Left renal pelvis (tissue), 4 donors: ENCODE results near the gene EN2. TPM values are rescaled to one million over a fixed set of nuclear protein-coding genes. Genes with fewer than 3 reads are reported as not detected.

Source experiments
- DNase-seq, 4 donors: peaks; one replicate each; pipeline ENCODE4 v3.0.0-alpha.2; 2013; ENCODE audit warnings: low read depth in 4 of 4, low spot score in 3 of 4
- polyA plus RNA-seq, 4 donors: library from polyadenylated mRNA; unstranded; fragments of 120-200 nt; gene quantifications; one replicate each; pipeline ENCODE4 v1.2.1, GENCODE V29; 2013; ENCODE audit not compliant: insufficient read length in 4 of 4

EN2 gene
- polyA plus RNA-seq, 4 donors, result 0.04 to 0.69 (median 0.21) TPM

DNA sequence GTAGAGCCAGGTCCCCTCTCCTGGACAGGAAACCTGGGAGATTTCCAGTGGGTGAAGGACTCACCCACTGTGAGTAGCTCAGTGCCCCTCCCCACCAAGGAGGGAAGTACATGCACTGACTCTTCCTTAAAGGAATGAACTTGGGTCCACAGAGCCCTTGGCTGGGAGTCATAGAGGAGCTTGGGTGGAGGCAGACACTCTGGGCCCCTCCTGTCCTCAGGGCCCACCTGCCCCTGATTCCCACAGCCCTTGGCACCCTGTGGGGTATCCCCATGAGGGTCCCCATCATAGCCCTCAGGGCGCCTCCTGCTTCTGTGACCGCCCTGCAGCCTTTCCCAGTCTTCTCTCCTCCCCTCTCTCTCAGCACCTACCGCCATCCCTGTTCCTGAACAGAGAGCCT is 3.7 kb downstream of the EN2 start:
- DNase-seq, result no peak

DNA sequence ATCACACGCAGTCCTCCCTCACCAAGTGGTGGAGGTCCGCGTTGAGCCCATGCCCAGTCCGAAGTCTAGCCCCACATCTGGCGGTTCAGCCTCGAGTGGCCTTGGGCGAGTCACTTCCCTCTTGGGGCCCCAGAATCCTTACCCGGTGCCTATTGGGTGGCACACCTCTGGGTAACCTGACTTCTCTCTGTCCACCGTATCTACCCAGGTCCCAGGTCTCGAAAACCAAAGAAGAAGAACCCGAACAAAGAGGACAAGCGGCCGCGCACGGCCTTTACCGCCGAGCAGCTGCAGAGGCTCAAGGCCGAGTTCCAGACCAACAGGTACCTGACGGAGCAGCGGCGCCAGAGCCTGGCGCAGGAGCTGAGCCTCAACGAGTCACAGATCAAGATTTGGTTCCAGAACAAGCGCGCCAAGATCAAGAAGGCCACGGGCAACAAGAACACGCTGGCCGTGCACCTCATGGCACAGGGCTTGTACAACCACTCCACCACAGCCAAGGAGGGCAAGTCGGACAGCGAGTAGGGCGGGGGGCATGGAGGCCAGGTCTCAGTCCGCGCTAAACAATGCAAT is 4.3 kb downstream of the EN2 start:
- no peak for DNase-seq

DNA sequence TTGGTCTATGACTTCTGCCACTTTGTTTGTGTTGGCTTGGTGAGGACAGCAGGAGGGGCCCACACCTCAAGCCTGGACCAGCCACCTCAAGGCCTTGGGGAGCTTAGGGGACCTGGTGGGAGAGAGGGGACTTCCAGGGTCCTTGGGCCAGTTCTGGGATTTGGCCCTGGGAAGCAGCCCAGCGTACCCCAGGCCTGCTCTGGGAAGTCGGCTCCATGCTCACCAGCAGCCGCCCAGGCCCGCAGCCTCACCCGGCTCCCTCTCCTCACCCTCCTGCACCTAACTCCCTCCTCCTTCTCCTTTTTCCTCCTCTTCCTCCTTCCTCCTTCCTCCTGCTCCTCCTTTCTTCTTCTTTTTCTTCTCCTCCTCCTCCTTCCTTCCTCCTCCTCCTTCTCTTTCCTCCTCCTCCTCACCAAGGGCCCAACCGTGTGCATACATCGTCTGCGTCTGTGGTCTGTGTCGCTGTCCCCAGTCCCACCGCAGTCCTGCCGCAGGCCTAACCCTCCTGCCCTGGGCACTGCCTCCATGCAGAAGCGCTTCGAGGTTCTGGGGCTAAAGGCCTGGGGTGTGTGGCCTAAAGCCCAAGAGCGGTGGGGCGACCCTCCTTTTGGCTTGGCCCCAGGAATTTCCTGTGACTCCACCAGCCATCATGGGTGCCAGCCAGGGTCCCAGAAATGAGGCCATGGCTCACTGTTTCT is 5.3 kb downstream of the EN2 start:
- no peak for DNase-seq

DNA sequence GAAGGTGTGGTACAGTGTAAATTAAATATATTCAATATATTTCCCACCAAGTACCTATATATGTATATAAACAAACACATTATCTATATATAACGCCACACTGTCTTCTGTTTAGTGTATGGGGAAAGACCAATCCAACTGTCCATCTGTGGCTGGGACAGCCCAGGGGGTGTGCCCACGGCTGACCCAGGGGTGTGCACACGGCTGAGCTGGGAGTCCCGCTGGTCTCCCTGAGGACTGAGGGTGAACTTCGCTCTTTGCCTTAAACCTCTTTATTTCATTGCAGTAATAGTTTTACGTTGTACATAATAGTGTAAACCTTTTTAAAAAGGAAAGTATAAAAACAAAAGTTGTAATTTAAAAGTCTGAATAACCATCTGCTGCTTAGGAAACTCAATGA is 6.3 kb downstream of the EN2 start:
- no peak for DNase-seq

DNA sequence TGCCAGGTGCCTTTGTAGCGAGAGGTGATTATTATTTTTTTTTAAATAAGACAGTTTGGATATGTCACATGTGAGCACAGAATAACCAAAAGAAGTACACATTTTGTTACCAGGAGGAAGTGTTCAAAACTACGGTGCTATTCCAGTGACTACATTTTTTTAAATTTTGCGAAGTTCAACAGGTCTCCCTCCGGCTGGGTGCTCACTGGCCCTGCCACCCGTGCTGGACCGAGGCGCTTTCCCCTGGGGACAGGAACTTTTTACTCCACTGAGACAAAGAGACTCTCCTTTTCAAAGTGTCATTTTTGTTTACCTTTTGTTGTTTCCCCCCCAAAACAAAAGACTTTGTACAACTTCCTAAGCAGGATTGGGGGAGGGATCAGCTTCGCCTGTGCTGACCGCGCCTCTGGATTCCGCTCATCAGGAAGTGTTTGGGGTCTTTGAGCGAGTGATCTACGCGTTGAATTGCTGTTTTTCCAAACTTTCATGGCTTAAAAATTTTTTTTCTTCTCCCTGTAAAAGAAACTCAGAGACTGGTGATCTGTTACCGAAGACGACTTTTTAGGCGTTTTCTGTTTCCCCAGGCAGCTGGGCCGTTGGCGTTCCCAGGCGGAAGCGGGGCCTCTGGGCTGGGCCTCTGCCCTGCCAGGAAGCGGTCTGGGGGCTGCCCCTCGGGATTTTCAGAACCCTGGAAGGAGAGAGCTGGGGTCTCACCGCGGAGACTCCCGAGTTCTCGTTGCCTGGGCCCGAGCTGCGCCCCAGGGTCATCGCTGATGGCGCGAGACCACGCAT is 7.2 kb downstream of the EN2 start:
- DNase-seq, result no peak

DNA sequence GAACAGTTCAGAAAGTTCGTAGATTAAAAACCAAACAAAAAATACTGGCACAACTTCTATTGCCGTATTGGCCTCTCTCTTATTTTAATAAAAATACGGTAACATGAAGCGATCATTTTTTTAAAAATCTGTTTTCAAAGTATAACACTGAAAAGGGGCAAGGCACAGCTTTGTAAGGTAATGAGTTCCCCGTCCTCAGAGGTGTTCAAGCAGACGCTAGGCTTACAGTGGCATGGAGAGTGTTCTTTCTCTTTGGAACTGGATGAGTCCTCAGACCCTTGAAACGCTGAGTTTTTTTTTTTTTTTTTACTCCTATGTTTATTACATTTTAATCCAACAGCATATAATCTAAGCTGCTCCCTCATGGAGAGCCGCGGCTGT is 7.8 kb downstream of the EN2 start:
- no peak for DNase-seq

DNA sequence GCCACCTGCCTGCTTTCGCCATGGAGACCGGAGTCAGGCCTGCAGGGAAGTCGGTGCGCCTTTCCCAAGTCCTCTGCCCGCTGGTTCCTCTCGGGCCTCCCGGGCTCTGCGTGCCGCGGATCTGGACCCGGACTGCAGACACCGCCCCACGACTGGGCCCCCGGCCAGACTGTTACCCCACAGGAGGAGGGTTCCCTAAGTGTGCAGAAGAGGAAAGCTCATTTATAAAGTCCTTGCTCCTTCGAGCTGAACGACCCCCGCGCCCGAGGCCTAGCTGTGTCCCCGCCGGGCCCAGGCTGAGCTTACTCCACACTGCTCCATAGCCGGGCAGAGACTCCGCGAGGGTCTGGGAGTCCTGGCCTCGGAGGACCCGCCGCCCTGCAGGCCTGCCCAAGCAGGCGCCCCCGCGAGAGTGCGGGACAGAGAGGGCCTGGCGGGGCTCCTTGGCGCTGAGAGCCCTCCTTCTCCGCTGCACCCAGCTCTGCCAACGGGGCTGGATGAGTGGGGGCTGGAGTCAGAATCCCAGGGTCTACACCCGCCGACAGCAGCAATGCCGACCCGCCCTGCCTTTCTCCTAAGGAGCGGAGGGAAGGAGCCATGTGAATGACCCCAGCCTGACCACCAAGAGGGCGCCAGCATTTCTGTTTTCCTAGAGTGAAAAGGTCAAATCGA is 8.3 kb downstream of the EN2 start:
- DNase-seq, result no peak

DNA sequence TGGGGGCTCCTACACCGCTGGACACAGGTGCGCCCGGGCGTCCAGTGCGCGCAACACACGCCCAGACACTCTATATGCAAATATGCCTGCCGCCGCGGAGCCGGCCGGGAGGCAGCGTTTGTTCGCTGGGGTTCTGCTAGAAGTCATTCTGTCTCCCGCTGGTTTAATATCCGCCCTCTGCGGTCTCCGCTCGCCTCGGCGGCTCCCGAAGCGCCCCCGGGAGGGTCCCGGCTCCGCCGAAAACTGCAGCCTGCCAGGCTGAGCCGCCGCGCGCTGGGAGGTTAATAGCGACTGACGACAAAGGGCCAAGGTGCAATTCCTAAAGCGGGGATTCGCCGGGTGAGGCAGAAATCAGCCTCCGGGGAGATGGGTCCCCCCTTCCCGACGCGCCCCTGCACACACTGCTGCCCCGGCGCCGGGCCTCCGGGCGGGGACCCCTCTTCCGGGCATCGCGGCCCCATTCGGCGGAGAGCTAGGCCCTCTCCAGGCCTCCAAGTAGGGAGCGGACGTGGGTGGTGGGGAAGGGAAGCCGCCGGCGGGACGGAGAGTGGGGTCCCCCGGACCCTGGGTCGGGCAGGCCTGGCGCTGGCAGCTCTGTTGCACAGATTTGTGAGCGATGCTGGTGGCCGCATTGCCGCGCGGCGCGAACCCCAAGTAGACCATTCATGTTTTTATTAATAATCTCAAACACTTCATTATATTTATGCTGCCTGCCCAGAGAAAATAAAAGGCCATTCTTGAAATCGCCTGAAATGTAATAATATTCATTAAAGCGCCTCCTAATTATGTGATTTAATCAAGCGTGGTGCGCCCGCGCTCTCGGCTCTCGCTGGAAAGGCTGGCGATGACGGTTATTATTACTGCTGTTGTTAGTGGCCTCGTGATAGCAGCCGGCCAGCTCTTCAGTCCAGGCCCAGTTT is 9.1 kb downstream of the EN2 start:
- no peak for DNase-seq

DNA sequence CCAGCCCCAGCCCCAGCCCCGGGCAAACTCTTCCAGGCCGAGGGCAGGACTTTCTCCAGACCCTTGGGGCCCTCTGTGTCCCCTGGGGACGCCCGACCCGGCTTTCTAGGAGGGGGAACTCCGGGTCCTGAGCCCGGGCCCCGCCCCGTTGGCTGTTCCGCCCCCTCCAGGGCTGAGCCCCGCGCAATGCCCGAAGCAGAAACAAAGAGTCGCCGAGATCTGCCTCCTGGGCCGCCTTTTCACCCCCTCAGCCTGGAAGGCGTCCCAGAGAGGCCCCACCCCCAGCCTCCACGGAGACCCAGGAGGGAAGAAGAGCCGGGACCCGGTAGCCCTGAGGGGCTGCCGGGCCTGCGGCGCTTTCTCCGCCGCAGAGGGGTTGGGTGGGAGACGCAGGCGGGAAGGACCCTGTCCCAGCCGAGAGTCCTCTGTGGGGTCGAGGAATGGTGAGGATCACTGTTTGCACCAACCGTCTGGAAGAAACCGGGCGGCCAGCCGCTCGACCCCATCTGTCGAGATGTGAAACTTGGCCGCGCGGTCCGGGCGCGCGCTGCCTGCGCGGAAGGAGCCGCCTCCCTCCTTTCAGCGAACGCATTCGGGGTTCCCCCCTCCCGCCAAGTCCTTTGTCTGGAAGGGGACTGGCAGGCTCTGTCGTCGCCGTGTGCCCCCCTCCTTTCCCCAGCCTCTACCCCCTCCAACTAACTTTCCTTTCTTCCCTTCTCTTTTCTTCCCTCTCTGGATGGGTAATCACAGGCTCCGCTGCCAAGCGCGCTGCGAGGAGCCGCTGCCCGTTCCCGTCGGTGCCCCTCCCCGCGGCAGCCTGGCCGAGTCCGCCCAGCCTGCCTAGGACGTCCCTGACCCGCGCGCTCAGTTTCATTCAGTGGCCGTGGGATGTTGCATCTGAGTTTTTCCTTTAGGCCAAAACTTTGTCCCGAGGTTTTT is 10.2 kb downstream of the EN2 start:
- no peak for DNase-seq

DNA sequence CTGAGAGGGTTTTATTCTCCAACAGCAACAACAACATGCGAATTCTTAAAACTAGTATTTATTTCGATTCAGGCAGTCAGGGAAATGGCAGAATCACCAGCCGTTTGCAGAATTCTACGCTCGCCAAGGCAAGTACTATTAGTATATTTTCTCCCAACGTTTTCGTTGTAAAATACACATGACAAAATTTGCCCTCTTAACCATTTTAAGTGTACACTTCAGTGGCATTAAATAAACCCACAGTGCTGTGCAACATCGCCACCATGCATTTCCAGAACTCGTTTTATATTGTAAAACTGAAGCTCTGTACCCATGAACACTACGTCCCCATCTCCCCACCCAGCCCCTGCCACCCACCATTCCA is 10.8 kb downstream of the EN2 start:
- DNase-seq, result no peak

DNA sequence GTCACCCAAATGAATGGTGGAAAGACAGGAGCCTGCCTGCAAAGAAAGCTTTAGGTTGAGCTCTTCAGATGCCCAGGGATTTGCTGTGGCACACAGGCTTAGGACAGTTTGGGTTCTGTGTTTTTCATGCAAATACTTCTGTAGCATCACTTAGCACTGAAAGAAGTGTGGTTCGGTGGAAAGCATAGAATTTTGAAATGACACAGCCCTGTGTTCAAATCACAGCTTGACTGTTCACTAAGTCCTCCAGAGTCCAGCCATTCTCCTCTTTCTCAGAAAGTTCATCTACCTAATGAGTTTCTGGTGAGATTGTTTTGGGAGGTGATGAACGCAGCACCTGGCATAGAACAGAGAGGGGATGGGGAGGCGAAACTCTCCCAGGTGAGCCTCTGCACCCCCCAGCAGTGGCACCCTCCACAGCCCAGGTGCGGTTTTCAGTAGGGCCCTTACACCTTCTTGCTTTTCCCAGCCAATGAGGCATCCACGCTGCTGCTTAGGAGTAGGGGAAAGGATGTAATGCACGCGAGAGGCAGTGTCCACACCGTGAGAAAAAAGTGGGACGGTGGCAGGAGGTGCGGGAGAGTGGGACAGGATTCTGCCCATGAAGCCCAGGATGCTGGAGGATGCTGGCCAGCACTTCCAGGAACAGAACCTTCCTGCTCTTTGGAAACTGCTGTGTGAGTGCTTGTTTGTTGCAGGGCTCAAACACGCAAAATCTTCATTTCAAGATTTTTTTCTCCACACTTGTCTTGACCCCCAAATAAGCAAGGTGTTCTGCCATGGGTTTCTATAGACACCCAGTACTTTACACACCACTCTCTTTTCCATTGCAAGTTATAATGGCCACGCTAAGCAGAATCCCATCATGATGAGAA is 11.6 kb downstream of the EN2 start:
- no peak for DNase-seq

DNA sequence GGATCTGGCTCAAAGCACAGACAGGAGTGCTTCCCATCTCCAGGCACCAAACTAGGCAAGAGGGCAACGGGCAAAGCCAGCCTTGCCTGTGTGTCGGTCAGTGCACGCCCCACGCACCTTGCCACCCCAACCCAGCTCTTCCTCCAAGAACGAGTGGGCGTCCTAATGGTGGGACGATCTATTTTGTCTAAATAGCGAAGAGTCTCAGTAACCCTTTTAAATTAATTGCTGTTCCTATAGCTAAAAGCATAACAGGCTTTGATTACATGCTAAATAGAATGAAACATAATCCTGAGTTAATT is 12.2 kb downstream of the EN2 start:
- DNase-seq, result no peak

DNA sequence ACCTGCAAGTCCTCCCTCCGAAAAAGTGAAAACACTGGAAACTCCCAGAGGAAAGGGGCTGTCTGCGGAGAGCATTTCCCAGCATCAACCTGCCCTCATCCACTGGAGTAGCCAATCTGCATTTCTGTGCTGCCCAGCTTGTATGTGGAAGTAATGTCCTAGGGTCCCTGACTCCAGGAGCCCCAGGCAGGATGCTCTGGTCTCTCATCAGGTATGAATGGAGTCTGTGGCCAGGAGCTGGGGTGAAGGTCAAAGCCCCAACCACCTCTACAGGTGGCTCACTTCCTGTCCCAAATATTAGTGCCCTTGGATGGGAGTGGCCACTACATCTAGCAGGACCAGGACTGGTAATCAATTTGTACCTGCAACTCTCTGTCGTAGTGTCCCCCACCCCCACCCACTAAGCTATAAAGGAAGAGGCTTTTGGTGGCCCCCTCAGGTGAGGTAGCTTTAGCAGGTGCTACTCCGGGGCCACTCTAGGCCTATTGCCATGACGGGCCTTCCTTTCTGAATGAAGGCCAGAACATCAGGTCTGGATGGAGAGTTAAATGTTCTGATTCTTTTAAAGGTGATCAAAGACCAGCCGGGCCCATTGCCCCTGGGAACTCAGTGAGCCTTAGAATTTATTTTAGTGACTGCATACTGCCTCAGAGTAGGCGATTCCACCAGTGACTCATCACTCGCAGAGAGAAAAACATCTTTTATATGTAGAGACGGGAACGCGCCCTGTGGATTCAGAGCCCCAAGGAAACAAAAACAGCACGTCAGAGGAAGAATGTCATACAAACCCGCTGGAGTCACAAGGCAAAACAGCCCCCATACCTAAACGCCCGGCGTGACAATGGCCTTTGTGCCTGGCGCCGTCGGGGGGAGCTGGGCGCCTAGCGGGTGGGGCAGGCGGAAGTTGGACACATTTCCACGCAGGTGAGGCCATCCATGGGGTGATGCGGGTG is 13.0 kb downstream of the EN2 start:
- no peak for DNase-seq

DNA sequence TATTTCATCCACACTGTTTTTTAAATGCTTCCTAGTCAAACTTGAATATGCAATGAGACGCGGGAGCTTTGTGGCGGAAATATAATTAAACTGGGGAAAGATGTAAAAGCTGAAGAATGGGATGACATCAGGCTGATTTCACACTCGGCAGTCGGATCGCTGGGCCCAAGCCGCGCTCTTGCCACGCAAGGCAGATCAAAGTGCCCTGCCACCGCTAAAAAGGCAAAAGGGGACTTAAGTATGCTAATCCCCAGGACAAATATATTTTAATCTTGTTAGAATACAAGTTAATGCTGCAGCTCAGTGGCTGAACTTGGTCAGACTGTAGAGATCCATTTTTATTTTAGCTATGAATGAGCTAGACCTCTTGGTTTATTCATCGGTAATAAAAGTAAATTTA is 13.8 kb downstream of the EN2 start:
- no peak for DNase-seq

DNA sequence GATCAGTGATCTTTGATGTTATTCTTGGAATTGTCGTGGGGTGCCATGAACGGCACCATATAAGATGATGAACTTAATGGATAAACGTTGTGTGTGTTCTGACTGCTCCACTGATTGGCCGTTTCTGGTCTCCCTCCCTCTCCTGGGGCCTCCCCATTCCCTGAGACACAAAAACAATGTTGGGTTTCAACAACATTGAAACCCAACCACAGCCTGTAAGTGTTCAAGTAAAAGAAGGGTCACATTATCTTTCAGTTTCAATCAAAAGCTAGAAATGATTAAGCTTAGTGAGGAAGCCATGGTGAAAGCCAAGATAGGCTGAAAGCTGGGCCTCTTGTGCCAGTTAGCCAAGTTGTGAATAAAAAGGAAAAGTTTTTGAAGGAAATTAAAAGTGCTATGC is 19.5 kb downstream of the EN2 start:
- DNase-seq, result no peak

DNA sequence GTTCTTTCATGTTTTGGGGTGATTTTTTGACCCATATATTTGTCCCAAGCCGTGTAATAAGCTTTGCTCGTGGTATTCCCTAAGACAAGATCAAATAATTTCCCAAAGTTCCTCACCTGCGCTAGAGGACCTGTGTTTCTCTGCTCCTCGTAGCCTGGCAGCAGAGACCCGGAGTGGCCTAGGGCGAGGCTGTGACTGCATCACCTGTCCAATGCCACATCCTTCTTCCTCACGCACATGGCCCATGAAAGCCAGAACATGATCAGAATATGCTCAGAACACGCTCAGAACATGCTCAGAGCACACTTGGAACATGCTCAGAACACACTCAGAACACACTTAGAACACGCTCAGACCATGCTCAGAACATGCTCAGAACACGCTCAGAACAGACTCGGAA is 23.8 kb downstream of the EN2 start:
- DNase-seq, result no peak

DNA sequence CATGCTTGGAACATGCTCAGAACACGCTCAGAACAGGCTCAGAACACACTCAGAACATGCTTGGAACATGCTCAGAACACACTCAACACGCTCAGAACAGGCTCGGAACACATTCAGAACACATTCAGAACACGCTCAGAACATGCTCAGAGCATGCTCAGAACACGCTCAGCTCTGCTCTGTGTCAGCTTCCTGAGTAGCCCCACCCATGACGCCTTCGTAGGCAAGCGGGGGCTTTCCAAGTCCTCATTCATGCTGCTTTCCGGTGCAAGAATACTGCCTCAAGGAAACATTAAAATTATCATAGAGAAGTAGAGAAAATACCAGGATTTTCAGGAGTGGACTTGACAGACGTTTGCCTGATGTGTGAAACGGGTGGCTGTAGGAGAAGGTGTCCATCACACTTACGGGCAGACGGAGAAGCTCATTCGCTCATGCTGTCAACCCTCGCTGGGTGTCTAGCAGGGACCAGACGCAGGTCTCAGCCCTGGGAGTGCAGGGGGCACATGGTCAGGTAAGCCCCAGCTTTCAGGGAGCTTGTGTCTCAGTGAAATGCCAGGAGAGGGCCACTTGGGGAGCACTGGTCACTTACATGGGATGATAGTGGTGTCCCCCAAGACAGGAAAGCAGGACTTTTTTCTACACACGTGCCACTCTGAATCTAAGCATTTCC is 24.7 kb downstream of the EN2 start:
- no peak for DNase-seq
